ENCODE results near the gene IFIT5. TPM values are rescaled to one million over a fixed set of nuclear protein-coding genes. Genes with fewer than 3 reads are reported as not detected.
"Not testable (repeated sequence)": the region's sequence is repeated elsewhere in the genome, so short reads cannot be mapped to it uniquely, and the experiment has no call there.

The IFIT5 gene
- total RNA-seq, result 11.9 TPM

GRCh38 chr10:89414146-89414878 lies at the start of gene IFIT5:
Gene IFIT5 (plus strand): TSS chr10:89414568. CDS start chr10:89414799, 231 bp downstream.
- DNase-seq, result peak; percentile 73

- no peak for DNase-seq
These were observed 46.8 kb upstream of the IFIT5 start for GRCh38 chr10:89367529-89367928.

GRCh38 chr10:89368129-89368528 lies 46.2 kb upstream of the IFIT5 start:
- DNase-seq, result no peak

- peak; percentile 23 for DNase-seq
These were observed 44.9 kb upstream of the IFIT5 start for GRCh38 chr10:89369156-89370105.

GRCh38 chr10:89371079-89371478 lies 43.3 kb upstream of the IFIT5 start:
- DNase-seq, result no peak

- no peak for DNase-seq
These were observed 42.4 kb upstream of the IFIT5 start for GRCh38 chr10:89371987-89372386.

GRCh38 chr10:89373916-89374711 lies 40.3 kb upstream of the IFIT5 start:
- peak; percentile 90 for DNase-seq

- DNase-seq, result no peak
These were observed 39.6 kb upstream of the IFIT5 start for GRCh38 chr10:89374713-89375141.

- DNase-seq, result no peak
These were observed 36.4 kb upstream of the IFIT5 start, which contains the start of gene IFIT1B for GRCh38 chr10:89377705-89378637. Gene IFIT1B (plus strand): TSS chr10:89378056. CDS start chr10:89378136, 80 bp downstream.

- no peak for DNase-seq
These were observed 35.3 kb upstream of the IFIT5 start for GRCh38 chr10:89379103-89379502.

GRCh38 chr10:89382757-89383156 lies 31.6 kb upstream of the IFIT5 start:
- no peak for DNase-seq

- DNase-seq, result no peak
These were observed 29.7 kb upstream of the IFIT5 start for GRCh38 chr10:89384474-89385340.

GRCh38 chr10:89388806-89389205 lies 25.6 kb upstream of the IFIT5 start:
- DNase-seq, result no peak

- DNase-seq, result peak; percentile 41
These were observed 25.1 kb upstream of the IFIT5 start for GRCh38 chr10:89389254-89389653.

GRCh38 chr10:89390476-89391225 lies 23.7 kb upstream of the IFIT5 start:
- no peak for DNase-seq

GRCh38 chr10:89391226-89391576 lies 23.2 kb upstream of the IFIT5 start:
- not testable (repeated sequence) for DNase-seq

GRCh38 chr10:89391907-89392756 lies 22.2 kb upstream of the IFIT5 start, which contains the start of gene IFIT1:
Gene IFIT1 (plus strand): TSS chr10:89392623. CDS start chr10:89392713, 90 bp downstream.
- DNase-seq, result peak; percentile 94

GRCh38 chr10:89392974-89393373 lies 21.4 kb upstream of the IFIT5 start:
- peak; percentile 57 for DNase-seq

Measured in skin of body (tissue), 2 donors.